GM21360 (cell line): Measurements from ENCODE around the gene VPS37D.
"Not testable (repeated sequence)": the region's sequence is repeated elsewhere in the genome, so short reads cannot be mapped to it uniquely, and the experiment has no call there.

ENCODE experiments used
- ATAC-seq: cut with Tn5 transposase; IDR thresholded peaks from one replicate; pipeline ENCODE4 v1.9.1; 2021; ENCODE audit warnings: mild to moderate bottlenecking, moderate library complexity; ENCODE audit not compliant: unreplicated experiment

VPS37D gene

GRCh38 chr7:73704640-73705550 is 37.3 kb downstream of the VPS37D start:
- no peak for ATAC-seq

- no peak for ATAC-seq
Observed at GRCh38 chr7:73705551-73705920, 37.9 kb downstream of the VPS37D start.

GRCh38 chr7:73706126-73707044 is 38.8 kb downstream of the VPS37D start:
- no peak for ATAC-seq

- ATAC-seq: no peak
Observed at GRCh38 chr7:73707045-73707631, 39.5 kb downstream of the VPS37D start.

- ATAC-seq: no peak
Observed at GRCh38 chr7:73708961-73709549, 41.4 kb downstream of the VPS37D start.

- no peak for ATAC-seq
Observed at GRCh38 chr7:73712773-73713172, 45.1 kb downstream of the VPS37D start.

GRCh38 chr7:73713319-73713718 is 45.7 kb downstream of the VPS37D start:
- ATAC-seq: not testable (repeated sequence)

GRCh38 chr7:73715648-73716317 is 48.2 kb downstream of the VPS37D start:
- no peak for ATAC-seq

- ATAC-seq: no peak
Observed at GRCh38 chr7:73716318-73716890, 48.8 kb downstream of the VPS37D start.

GRCh38 chr7:73717025-73717807 is 49.6 kb downstream of the VPS37D start:
- no peak for ATAC-seq

- ATAC-seq: no peak
Observed at GRCh38 chr7:73717991-73718405, 50.4 kb downstream of the VPS37D start.

- no peak for ATAC-seq
Observed at GRCh38 chr7:73718438-73718881, 50.8 kb downstream of the VPS37D start.

- peak; percentile 50 for ATAC-seq
Observed at GRCh38 chr7:73718905-73719805, 51.5 kb downstream of the VPS37D start, which contains the start of gene STX1A. STX1A (minus strand) TSS chr7:73719669; CDS start chr7:73719631, 38 bp downstream.

- peak; percentile 8 for ATAC-seq
Observed at GRCh38 chr7:73719806-73720169, 52.2 kb downstream of the VPS37D start.

GRCh38 chr7:73720443-73720842 is 52.8 kb downstream of the VPS37D start:
- not testable (repeated sequence) for ATAC-seq

- no peak for ATAC-seq
Observed at GRCh38 chr7:73721377-73721817, 53.8 kb downstream of the VPS37D start.
